H9 (cell line): Measurements from ENCODE around the gene A1BG. TPM values are rescaled to one million over a fixed set of nuclear protein-coding genes. Genes with fewer than 3 reads are reported as not detected.

Source experiments
- DNase-seq: peaks from one replicate; pipeline ENCODE4 v3.0.0-alpha.2; 2017
- H2AFZ ChIP-seq: one replicate; pipeline ENCODE4 v1.6.1; 2013; ENCODE audit warnings: mild to moderate bottlenecking, low read length, control low read depth, moderate library complexity
- H2AK5ac ChIP-seq: 2 replicates; pipeline ENCODE4 v1.6.1; 2013; ENCODE audit warnings: low read length, control low read depth, mixed read lengths; ENCODE audit not compliant: insufficient read length
- H2BK120ac ChIP-seq: one replicate; pipeline ENCODE4 v1.6.1; 2013; ENCODE audit warnings: low read depth, mild to moderate bottlenecking, low read length, control low read depth, inconsistent platforms; ENCODE audit not compliant: poor library complexity, severe bottlenecking
- H2BK12ac ChIP-seq: 2 replicates; pipeline ENCODE4 v1.6.1; 2013; ENCODE audit warnings: low read length, control low read depth, mixed read lengths, low read depth; ENCODE audit not compliant: insufficient read length
- H2BK15ac ChIP-seq: 2 replicates; pipeline ENCODE4 v1.6.1; 2013; ENCODE audit warnings: low read depth, low read length, control low read depth
- H2BK20ac ChIP-seq: one replicate; pipeline ENCODE4 v1.6.1; 2013; ENCODE audit warnings: low read depth, mild to moderate bottlenecking, low read length, control low read depth, inconsistent platforms; ENCODE audit not compliant: poor library complexity, severe bottlenecking
- H2BK5ac ChIP-seq: 2 replicates; pipeline ENCODE4 v1.6.1; 2013; ENCODE audit warnings: low read length, control low read depth, mixed read lengths; ENCODE audit not compliant: insufficient read length
- H3K14ac ChIP-seq: 2 replicates; pipeline ENCODE4 v1.6.1; 2013; ENCODE audit warnings: low read length, control low read depth; ENCODE audit not compliant: insufficient read depth
- H3K18ac ChIP-seq: 2 replicates; pipeline ENCODE4 v1.6.1; 2013; ENCODE audit warnings: low read depth, mild to moderate bottlenecking, mixed read lengths, low read length, control low read depth; ENCODE audit not compliant: insufficient read length
- H3K23ac ChIP-seq: 2 replicates; pipeline ENCODE4 v1.6.1; 2013; ENCODE audit warnings: low read length, control low read depth, mixed read lengths, low read depth; ENCODE audit not compliant: insufficient read length
- H3K23me2 ChIP-seq: 2 replicates; pipeline ENCODE4 v1.6.1; 2013; ENCODE audit warnings: low read depth, mild to moderate bottlenecking, mixed read lengths, low read length, control low read depth; ENCODE audit not compliant: insufficient read length, poor library complexity, severe bottlenecking
- H3K27ac ChIP-seq: 2 replicates; pipeline ENCODE4 v1.5.1; 2013; ENCODE audit warnings: low read length, control low read depth, mixed read lengths, low read depth; ENCODE audit not compliant: insufficient read length
- H3K27me3 ChIP-seq: 2 replicates; pipeline ENCODE4 v1.6.1; 2013; ENCODE audit warnings: low read length, control low read depth, inconsistent platforms; ENCODE audit not compliant: insufficient read depth
- H3K4ac ChIP-seq: 2 replicates; pipeline ENCODE4 v1.6.1; 2013; ENCODE audit warnings: low read depth, mild to moderate bottlenecking, control low read depth, inconsistent platforms, low read length, moderate library complexity
- H3K4me1 ChIP-seq: 2 replicates; pipeline ENCODE4 v1.6.1; 2013; ENCODE audit warnings: low read length, control low read depth, inconsistent platforms; ENCODE audit not compliant: insufficient read depth
- H3K4me2 ChIP-seq: 2 replicates; pipeline ENCODE4 v1.6.1; 2013; ENCODE audit warnings: low read length, control low read depth, mixed read lengths; ENCODE audit not compliant: insufficient read length, insufficient read depth
- H3K56ac ChIP-seq: 2 replicates; pipeline ENCODE4 v1.6.1; 2013; ENCODE audit warnings: low read depth, mild to moderate bottlenecking, mixed read lengths, low read length, control low read depth; ENCODE audit not compliant: insufficient read length
- H3K79me1 ChIP-seq: 2 replicates; pipeline ENCODE4 v1.6.1; 2013; ENCODE audit warnings: low read depth, mild to moderate bottlenecking, moderate library complexity, low read length, control low read depth, inconsistent platforms; ENCODE audit not compliant: insufficient read depth, poor library complexity, severe bottlenecking
- H3K79me2 ChIP-seq: 2 replicates; pipeline ENCODE4 v1.6.1; 2013; ENCODE audit warnings: low read length, control low read depth, inconsistent platforms; ENCODE audit not compliant: insufficient read depth
- H3K9ac ChIP-seq: 2 replicates; pipeline ENCODE4 v1.6.1; 2013; ENCODE audit warnings: low read length, control low read depth, mixed read lengths; ENCODE audit not compliant: insufficient read length; ENCODE audit errors: extremely low read depth
- H3K9me3 ChIP-seq: one replicate; pipeline ENCODE4 v1.6.1; 2013; ENCODE audit warnings: low read depth, low read length, inconsistent platforms; ENCODE audit not compliant: control insufficient read depth
- H3T11ph ChIP-seq: one replicate; pipeline ENCODE4 v1.6.1; 2013; ENCODE audit warnings: mild to moderate bottlenecking, low read length, control low read depth, inconsistent platforms
- H4K20me1 ChIP-seq: one replicate; pipeline ENCODE4 v1.6.1; 2013; ENCODE audit not compliant: control insufficient read depth, insufficient read length, insufficient read depth
- H4K5ac ChIP-seq: 2 replicates; pipeline ENCODE4 v1.6.1; 2013; ENCODE audit warnings: low read depth, mild to moderate bottlenecking, mixed read lengths, low read length, control low read depth; ENCODE audit not compliant: insufficient read length
- H4K8ac ChIP-seq: replicated peaks from 2 replicates; pipeline ENCODE4 v1.6.1; 2013; ENCODE audit warnings: low read length, control low read depth, mixed read lengths, low read depth; ENCODE audit not compliant: insufficient read length
- H4K91ac ChIP-seq: 2 replicates; pipeline ENCODE4 v1.6.1; 2013; ENCODE audit warnings: low read depth, mild to moderate bottlenecking, moderate library complexity, mixed read lengths, low read length, control low read depth; ENCODE audit not compliant: insufficient read length
- H3K27ac Mint-ChIP-seq, 3 experiments: 2 replicates in 2 of 3; 3 replicates in 1 of 3; pipeline ENCODE4 v1.8.0; 2020 to 2021; ENCODE audit warnings: mixed read lengths in 3 of 3, mild to moderate bottlenecking in 1 of 3, moderate library complexity in 1 of 3
- H3K27me3 Mint-ChIP-seq: 2 replicates; pipeline ENCODE4 v1.8.0; 2021; ENCODE audit warnings: low read depth, mild to moderate bottlenecking, moderate library complexity, mixed read lengths
- H3K36me3 Mint-ChIP-seq, 3 experiments: 2 replicates in 2 of 3; 3 replicates in 1 of 3; pipeline ENCODE4 v1.8.0; 2020 to 2021; ENCODE audit warnings: low read depth in 3 of 3, mixed read lengths in 3 of 3; ENCODE audit not compliant: insufficient read depth in 1 of 3
- H3K4me1 Mint-ChIP-seq, 2 experiments: 2 replicates each; pipeline ENCODE4 v1.8.0; 2020; ENCODE audit warnings: mixed read lengths in 2 of 2
- H3K4me3 Mint-ChIP-seq, 2 experiments: 2 replicates in 1 of 2; 3 replicates in 1 of 2; pipeline ENCODE4 v1.8.0; 2020 to 2021; ENCODE audit warnings: mild to moderate bottlenecking in 2 of 2, mixed read lengths in 2 of 2, moderate library complexity in 1 of 2
- H3K9me3 Mint-ChIP-seq, 2 experiments: 2 replicates in 1 of 2; 3 replicates in 1 of 2; pipeline ENCODE4 v1.8.0; 2020; ENCODE audit warnings: mild to moderate bottlenecking in 2 of 2, mixed read lengths in 2 of 2, moderate library complexity in 1 of 2
- CTCF ChIP-seq: fragments of 200-600 bp; sonication (generic); conservative IDR thresholded peaks from 3 replicates; pipeline ENCODE4 v1.8.0; 2021; ENCODE audit warnings: antibody characterized with exemption, mild to moderate bottlenecking
- WGBS: extraction: QIAGEN DNeasy Blood & Tissue Kit; methylation state at CpG from one replicate; pipeline ENCODE4 v1.1.7; 2013; ENCODE audit warnings: missing lambda C conversion rate, low lambda C conversion rate, mixed read lengths; ENCODE audit not compliant: insufficient read length; ENCODE audit errors: extremely low coverage; 5-methylcytosine and 5-hydroxymethylcytosine counted together
- total RNA-seq: library from RNA; stranded (reverse); gene quantifications from 2 replicates; pipeline ENCODE4 v1.2.1, GENCODE V29; 2021

The A1BG gene
- total RNA-seq, 1 experiment from 2014 or later: 17.4 TPM

DNA sequence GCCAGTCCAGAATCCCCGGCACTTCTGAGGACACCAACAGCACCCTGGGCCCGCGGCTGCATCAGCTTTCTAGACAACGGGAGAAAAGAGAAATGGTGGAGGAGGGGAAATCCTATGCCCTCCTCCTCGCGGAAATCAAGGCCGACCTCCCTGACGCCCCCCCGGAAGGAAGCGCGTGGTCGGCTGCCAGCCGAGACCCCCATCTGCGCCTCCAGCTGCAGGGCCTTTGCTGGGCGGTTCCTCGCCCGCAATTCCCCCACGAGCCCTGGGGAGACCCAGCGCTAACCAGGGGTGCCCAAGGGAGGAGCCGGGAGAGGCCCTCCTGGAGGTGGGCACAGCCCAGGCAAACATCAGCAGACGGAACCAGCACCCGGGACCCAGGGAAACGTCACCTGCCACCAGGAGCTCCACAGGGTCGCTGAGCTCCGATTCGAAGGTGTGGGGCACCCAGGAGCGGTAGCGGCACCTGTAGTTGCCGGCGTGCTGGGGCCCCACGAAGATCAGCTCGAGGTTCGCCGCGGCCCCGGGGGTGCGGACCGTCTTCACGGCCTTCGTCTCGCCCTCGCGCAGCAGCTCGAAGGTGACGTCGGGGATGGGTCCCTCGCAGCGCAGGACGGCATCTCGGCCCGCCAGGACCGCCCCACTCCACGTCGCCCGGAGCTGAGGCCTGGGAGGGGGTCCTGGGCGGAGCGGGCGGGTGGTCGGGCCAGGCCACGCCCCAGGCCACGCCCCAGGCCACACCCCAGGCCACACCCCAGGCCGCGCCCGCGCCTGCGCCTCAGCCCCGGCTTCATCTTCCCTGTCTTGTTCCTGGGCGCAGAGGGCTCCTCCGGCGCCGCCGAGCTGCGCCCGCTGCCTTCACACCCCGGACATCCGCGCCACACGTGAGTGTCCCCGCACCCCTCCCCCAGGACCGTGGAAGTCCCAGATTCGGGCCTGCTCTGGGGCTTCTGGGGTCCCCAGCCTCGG is 6.0 kb downstream of the A1BG start:
- Histone ChIP-seq H4K5ac (no peak overlapping the region), H3K79me2 (no peaks in the 10 kb centered on the region), H3K23me2 (peaks cover 6% of the 10 kb centered on the region), H2BK5ac (no peak overlapping the region), H3K23ac (no peak overlapping the region), H4K20me1 (no peaks in the 10 kb centered on the region), H3K18ac (no peak overlapping the region), H3K4me1 (no peaks in the 10 kb centered on the region), H2BK20ac (no peak overlapping the region), H4K91ac (no peak overlapping the region), H3K14ac (no peak overlapping the region), H2BK120ac (no peak overlapping the region), H3K4ac (no peak overlapping the region), H3T11ph (no peak overlapping the region), H3K4me2 (peak overlapping the region; percentile 54), H3K79me1 (no peaks in the 10 kb centered on the region), H3K56ac (no peak overlapping the region), H3K9me3 (no peaks in the 10 kb centered on the region), H2AK5ac (no peak overlapping the region), H3K9ac (peak overlapping the region; percentile 46), H3K27me3 (no peaks in the 10 kb centered on the region), H3K27ac (no peak overlapping the region), H2AFZ (no peak overlapping the region), H2BK12ac (no peak overlapping the region), H2BK15ac (no peak overlapping the region), H4K8ac (no peak overlapping the region)
- TF ChIP-seq CTCF: no peak
- Mint-ChIP-seq H3K9me3 (no peaks in the 10 kb centered on the region), H3K4me1 (peaks cover 0 to 6% of the 10 kb centered on the region in 2 experiments; a peak in 2 of 4 replicates), H3K27me3 (peaks cover 8% of the 10 kb centered on the region), H3K27ac (peak overlapping the region in 2 of 3 experiments; percentile 77 to 87; a peak in 2 of 7 replicates), H3K4me3 (peak overlapping the region; percentile 89 to 97), H3K36me3 (peaks cover 0 to 4% (median 2%) of the 10 kb centered on the region in 3 experiments; a peak in 4 of 7 replicates)
- WGBS: no CpG with 5 or more reads among the region's 82 CpGs
- DNase-seq: peak; percentile 82
